NCI-H1694 (cell line): ENCODE data around the gene F11.
"Not testable (repeated sequence)": the region's sequence is repeated elsewhere in the genome, so short reads cannot be mapped to it uniquely, and the experiment has no call there.

Experiments used
- DNase-seq: peaks from one replicate; lab custom pipeline; 2025; lab: John Stamatoyannopoulos, UW

F11 gene

GRCh38 chr4:186249785-186250754, 15.9 kb upstream of the F11 start:
- DNase-seq: no peak

GRCh38 chr4:186250760-186251159, 15.2 kb upstream of the F11 start:
- no peak for DNase-seq

- DNase-seq: no peak
Observed at GRCh38 chr4:186255122-186255521, 10.9 kb upstream of the F11 start.

- no peak for DNase-seq
Observed at GRCh38 chr4:186258216-186258811, 7.7 kb upstream of the F11 start.

- no peak for DNase-seq
Observed at GRCh38 chr4:186260117-186260503, 5.9 kb upstream of the F11 start.

- DNase-seq: no peak
Observed at GRCh38 chr4:186260504-186261448, 5.2 kb upstream of the F11 start.

GRCh38 chr4:186264660-186265059, 1.3 kb upstream of the F11 start:
- no peak for DNase-seq

- not testable (repeated sequence) for DNase-seq
Observed at GRCh38 chr4:186265250-186265649, 739 bp upstream of the F11 start.

- no peak for DNase-seq
Observed at GRCh38 chr4:186266729-186267456, 904 bp downstream of the F11 start.

GRCh38 chr4:186271081-186271678, 5.2 kb downstream of the F11 start:
- DNase-seq: no peak

GRCh38 chr4:186272699-186273391, 6.9 kb downstream of the F11 start:
- no peak for DNase-seq

- not testable (repeated sequence) for DNase-seq
Observed at GRCh38 chr4:186273392-186273789, 7.4 kb downstream of the F11 start.

- DNase-seq: no peak
Observed at GRCh38 chr4:186283311-186283710, 17.3 kb downstream of the F11 start.

- no peak for DNase-seq
Observed at GRCh38 chr4:186285147-186285546, 19.2 kb downstream of the F11 start.

- no peak for DNase-seq
Observed at GRCh38 chr4:186286581-186286980, 20.6 kb downstream of the F11 start.

GRCh38 chr4:186291256-186291890, 25.4 kb downstream of the F11 start:
- DNase-seq: no peak

- no peak for DNase-seq
Observed at GRCh38 chr4:186294160-186294559, 28.2 kb downstream of the F11 start.

- DNase-seq: no peak
Observed at GRCh38 chr4:186296481-186296880, 30.5 kb downstream of the F11 start.

- DNase-seq: peak; percentile 36
Observed at GRCh38 chr4:186297013-186297645, 31.1 kb downstream of the F11 start.
